ENCODE results near the gene RAB26.

GRCh38 chr16:2147378-2147777 is 1.0 kb upstream of the RAB26 start:
- no peak for TF ChIP-seq CTCF (IDR thresholded peaks at IDR 0.05; ENCODE audit: low read length)
- no peak for TF ChIP-seq EZH2phosphoT487 (IDR thresholded peaks at IDR 0.05; ENCODE audit: low read length)
- TF ChIP-seq EZH2 (optimal IDR thresholded peaks at IDR 0.05; ENCODE audit: low read depth, low read length) = no peak
